Non-pigmented ciliary epithelial cell (primary cell): Measurements from ENCODE around the gene TCP10L.
"Not testable (repeated sequence)": the region's sequence is repeated elsewhere in the genome, so short reads cannot be mapped to it uniquely, and the experiment has no call there.

Experiments used
- DNase-seq: peaks from one replicate; pipeline ENCODE4 v3.0.0-alpha.2; 2010; ENCODE audit warnings: low read depth

TCP10L gene, protein sequence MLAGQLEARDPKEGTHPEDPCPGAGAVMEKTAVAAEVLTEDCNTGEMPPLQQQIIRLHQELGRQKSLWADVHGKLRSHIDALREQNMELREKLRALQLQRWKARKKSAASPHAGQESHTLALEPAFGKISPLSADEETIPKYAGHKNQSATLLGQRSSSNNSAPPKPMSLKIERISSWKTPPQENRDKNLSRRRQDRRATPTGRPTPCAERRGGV

DNA sequence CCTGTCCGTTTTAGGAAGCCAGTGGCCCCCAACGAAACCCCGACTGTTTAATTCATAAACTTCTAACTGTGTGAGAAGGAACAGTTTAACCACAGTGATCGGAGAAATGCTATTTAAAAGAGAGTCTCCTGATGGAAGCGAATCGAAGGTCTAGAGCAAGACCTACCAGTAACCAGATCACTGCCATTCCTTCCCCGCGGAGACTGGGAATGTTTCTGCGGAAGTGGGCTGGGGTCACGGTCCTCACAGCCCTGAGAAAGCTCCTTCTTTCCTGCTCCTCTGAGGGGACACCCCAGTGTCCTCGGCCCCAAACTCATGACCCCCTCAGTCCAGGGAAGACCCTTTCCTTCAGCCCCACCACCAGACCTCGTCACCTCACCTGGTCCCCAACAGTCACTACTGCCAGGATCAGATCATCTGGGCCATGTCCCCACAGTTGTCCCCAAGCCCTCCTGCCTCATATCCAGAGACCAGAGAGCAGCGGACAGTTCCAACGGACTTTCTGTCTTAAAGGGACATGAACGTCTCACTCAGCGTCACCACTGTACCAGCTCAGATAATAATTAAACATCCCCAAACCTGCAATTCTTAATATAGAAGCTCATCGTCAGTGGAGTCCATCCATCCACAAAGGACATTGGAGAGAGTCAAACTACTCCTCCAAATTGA is at the start of gene TCP10L:
TSS of gene TCP10L (minus strand) at position 482 of the 669 bp plus-strand sequence. CDS start 1,219 bp downstream, outside the sequence.
- DNase-seq: no peak

DNA sequence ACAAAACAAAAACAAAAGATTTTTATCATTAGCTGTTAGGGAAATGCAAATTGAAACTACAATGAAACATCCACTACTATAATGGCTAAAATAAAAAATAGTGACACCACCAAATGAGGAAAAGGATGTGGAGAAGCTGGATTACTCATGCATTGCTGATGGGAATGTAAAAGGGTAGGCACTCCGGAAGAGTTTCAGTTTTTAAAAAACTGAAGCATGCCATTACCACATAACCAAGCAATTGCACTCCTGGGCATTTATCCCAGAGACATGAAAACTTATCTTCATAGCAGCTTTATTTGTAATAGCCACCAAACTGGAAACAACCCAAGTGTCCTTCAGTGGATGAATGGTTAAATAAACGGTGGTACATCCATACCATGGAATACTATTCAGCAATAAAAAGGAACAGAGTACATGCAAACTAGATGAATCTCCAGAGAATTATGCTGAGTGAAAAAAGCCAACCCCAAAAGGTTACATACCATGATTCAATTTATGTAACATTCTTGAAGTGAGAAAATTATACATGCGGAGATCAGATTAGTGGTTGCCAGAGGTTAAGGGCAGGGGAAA is 41.4 kb upstream of the TCP10L start:
- DNase-seq: peak; percentile 17

DNA sequence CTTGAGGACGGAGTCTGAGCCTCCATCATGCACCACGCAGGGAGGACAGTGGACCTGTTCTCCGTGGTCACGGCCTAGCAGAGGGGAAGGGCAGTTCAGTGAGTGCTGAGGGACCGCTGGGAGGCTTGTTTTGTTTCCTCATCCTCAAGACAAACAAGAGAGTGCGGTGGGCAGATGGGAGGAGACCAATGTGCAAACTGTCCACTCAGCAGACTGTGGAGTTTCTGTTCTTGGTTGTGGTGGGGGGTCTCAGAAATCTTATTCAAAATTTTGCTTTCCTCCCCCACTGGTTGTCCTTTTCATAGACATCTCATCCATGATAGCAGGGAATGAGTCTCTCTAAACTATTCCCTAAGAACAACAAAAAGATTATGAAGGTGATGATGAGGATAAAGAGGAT is 32.9 kb upstream of the TCP10L start:
- DNase-seq: not testable (repeated sequence)

DNA sequence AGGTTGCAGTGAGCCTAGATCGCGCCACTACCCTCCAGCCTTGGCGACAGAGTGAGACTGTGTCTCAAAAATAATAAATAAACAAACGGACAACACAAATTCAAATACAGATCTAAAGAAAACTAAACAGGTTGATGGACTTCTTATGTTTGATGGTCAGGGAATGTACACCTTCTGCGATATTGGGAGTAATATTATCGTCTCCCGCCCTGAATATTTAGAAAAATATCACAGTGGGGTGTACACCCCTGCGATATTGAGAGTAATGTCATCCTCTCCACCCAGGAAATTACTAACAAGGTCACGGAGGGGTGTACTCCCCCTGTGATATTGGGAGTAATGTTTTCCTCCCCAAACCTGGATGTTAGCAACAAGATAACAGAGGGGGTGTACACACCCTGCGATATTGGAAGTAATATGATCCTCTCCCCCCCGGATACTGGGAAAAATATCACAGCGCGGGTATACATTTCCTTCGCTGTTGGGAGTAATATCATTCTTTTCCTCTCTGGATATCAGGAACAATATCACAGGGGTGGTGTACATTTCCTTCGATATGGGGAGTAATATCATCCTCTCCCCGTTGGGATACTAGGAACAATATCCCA is 28.2 kb upstream of the TCP10L start:
- DNase-seq: no peak

DNA sequence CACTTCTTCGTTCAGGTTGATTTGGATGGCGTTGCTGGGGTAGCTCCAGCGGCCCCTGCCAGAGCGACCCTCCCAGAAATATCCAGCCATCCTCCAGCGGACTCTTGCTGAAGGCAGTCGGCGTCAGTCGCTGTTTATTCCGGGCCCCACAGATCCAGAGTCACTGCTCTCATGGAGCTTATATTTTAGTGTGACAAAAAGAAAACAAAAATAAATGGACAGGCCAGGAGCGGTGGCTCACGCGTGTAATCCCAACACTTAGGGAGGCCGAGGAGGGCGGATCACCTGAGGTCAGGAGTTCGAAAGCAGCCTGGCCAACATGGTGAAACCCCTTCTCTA is 27.6 kb upstream of the TCP10L start:
- DNase-seq: no peak

DNA sequence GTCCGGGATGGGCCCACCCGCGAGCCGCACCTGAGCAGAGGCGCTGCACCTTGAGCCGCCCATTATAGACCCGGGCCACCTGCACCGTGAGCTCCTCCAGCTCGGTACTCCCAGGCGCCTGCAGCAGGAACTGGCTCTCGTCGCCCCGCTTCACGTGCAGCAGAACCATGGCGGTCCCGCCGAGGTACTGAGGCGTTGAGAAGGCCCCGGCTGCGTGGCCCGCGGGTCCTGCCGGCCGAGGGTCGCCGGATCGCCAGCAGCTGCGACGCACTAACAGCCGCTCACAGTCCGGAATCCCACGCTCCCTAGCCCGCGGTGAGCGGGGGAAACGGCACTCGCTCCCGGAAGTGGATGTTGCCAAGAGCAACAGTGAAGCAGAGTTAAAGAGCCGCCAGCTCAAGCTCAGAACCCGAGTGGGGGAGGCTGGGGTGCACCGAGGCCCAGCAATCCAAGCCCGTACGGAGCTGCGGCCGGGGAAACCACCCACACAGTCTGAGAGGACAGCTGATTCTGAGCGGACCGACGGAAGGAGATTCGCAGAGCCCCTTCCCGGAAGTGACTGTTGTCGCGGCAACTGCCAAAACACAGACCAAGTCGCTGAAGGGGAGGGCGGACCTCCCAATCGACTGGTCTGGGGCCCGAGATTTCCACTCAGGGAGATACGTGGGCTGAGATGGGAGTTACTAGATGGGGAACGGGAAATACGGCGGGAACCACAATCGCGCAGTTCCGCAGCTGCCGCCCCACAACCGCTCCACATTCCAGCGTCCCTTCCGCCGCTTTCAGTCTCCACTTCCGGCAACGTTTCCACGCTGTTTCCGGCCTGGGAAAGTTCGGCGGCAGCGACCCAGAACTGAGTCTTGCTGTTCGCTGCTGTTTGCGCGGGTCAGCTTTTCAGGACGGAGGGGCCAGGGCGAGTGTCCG is 27.0 kb upstream of the TCP10L start, which contains the start of gene CFAP298:
TSS of gene CFAP298 (minus strand) at position 303 of the 924 bp plus-strand sequence. CDS start at position 169, 134 bp downstream.
- peak; percentile 73 for DNase-seq

DNA sequence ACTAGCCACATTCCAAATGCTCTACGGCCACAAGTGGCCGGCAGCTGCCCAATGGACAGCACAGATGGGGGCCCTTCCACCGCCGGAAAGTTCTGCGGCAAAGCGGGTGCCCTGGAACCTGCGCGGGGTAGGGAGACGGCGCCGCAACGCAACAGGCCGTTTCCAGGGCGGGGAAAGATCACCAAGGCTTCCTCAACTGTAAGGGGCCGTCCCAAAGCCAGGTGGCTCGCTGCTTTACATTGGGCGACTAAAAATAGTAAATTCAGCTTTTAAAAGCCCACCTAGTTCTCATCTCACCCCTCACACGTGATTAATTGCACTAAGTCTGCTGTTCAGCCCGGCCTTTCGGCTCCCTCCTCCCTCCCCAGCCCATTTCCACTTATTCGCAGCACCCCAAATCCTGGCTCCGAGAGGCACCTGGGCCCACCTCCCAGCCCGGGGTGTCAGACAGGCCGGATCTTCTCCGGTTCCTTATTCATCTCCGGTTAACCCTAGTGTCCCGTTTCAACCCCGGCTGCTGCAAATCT is 26.2 kb upstream of the TCP10L start:
- DNase-seq: no peak

DNA sequence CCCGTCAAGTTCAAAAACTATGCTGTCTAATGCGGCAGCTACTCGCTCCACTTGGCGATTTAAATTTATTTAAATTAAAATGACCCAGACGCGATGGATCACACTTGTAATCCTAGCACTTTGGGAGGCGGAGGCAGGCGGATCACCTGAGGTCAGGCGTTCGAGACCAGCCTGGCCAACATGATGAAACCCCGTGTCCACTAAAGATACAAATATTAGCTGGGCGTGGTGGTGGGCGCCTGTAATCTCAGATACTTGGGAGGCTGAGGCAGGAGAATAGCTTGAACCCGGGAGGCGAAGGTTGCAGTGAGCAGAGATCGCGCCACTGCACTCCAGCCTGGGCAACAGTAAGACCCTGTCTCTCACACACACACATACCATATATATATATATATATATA is 25.6 kb upstream of the TCP10L start:
- DNase-seq: not testable (repeated sequence)

DNA sequence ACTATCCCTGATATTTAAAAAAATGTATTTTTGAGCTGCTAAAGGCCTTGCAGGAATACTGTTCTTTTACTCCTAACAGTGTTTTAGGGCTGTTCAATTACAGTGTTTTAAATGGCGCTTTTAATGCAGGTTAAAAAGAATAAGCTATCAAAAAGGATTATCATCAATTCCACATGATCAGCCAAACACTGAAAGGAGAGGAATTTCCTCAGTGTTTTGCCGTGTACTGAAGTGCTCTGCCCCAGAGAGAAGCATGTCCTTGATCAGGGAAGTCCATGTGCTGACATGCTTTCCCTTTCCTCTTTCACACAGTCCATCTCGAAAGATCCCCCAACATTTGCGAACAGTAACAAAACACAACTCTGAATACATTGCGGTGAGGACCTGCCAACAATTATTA is 23.5 kb upstream of the TCP10L start:
- no peak for DNase-seq

DNA sequence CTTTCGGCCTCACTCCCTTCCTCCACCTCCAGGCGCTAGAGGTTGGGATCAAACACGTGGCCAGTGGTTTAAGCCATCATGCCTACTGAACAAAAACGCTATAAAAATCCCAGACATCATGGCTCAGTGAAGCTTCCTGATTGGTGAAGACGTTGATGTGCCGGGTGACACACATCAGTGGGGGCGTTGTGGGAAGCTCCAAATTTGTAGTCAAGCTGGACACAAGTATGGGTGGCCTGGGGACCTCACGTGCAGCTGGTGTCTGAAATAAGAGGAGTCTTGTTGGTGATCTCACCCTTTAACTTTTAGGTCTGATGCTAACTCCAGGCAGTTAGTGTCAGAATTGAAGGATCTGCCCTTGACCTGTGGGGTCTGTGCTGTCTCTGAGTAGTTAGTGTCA is 20.1 kb upstream of the TCP10L start:
- no peak for DNase-seq

DNA sequence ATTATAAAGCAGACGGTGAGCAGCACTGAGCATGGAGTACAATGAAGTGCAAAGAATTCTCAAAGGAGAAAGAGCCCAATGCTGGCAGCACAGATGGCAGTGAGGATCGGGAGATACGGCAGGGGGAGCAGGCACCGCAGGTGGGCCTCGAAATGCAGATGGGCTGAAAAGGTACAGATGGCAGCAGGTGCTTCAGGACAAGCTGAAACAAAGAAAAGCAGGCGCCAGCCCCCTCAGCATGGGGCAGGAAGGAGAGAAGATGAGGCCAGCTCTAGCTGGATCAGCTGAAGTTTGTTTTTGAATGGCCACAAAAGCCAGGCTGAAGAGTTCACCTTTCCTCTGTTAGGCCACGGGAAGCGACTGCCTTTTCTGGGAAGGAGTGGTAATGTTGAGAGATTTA is 19.1 kb upstream of the TCP10L start:
- no peak for DNase-seq

DNA sequence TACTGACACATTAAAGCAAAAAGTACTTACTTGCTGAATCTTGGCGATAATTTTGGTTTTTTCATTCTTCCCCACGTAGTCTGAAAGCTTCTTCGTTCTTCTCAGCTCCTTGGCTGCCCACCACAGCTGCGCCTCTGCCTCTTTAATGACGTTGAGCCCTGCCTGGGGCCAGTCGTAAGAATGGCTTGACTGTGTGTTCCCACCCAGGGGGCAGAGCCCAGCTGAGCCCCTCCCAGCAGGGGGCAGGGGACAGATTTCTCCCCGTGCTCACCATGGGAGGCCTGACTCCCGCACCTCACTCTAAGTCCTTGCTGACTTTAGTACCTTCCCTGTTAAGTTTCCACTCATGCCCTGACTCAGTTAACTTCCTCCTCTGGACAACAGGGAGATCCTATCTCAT is 17.8 kb upstream of the TCP10L start:
- DNase-seq: no peak

DNA sequence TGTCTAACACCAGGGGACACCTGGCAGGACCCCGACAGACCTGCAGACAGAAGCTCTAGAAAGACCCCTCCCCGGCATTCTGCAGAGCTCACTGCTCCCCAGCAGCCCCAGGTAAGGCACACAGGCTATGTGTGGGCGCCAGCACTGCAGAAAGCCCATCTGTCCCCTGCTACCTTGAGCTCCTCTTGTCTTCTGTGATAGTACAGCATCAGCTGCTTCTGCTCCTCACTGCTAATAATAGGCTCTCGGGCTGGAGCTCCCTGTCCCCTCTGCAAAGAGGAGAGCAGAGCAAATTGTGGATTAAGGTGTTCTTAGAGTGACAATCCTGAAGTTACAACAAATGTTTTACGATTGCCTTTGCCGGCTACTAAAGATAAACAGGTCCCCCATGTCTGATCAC is 16.8 kb upstream of the TCP10L start:
- DNase-seq: no peak

DNA sequence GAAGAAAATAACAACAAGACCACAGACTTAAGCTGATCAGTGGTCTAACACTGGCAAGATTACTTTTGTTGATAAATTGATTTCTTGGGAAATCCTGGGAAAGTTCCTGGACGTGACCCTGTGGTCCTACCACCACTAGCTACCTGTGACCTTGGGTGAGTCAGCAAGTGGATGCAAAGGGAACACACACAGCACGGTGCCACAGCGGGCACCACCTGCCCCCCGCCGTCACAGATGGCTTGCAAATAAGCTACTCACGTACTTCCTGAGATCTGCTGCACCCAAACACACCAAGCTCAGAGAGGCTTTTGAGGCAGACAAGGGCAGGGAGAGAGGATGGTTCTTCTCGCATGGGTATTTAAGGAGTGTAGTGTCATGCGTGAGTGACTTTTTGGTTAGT is 14.2 kb upstream of the TCP10L start:
- no peak for DNase-seq

DNA sequence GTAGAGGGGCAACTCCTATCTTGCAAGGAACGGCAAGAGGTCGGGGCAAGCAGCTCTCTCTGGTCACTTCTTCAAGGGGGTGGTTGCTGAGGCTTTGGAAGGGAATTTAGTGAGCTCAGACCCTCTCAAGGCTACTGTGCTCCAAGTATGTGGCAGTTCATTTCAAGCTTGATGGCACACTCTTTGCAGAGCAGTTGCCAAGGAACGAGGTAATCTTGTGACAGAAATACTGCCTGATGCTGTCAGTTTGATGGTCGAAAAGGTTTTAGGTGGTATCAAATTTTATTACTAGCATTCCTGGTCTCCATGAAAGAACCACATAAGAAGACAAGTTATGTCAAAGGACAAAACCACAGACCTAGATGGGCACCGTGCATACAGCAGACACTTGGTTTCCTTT is 13.8 kb upstream of the TCP10L start:
- no peak for DNase-seq

DNA sequence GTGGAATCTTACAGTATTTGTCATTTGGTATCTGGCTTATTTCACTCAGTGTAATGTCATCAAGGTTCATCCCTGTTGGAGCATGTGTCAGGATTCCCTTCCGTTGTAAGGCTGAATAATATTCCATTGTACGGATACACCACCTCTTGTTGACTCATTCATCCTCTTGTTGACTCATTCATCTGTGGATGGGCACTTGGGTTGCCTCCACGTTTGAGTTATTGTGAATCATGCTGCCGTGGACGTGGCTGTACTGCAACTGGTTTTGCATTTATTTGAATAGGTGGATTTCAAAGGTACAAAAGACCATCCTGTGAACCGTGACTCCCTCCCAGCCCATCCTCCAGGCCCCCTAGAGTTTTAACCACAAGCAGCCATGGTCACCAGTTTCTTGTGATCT is 11.9 kb upstream of the TCP10L start:
- peak; percentile 83 for DNase-seq

DNA sequence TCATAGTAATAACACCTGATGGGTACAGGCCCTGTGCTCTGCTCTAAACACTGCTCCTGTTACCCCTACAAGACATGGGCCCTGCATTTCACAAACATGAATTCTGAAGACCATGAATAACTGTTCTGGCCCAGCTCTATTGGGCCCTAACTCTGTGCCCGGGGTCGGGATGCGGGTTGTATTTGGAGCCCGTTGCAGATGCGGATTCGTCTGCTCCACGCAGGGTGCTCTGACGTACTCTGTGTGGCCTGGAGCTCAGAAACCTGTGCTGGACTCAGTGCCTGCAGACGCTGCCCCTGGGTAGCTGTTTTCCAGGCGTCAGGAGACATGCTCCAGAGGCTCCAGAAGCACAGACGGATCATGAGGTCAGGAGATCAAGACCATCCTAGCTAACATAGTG is 10.1 kb upstream of the TCP10L start:
- no peak for DNase-seq

DNA sequence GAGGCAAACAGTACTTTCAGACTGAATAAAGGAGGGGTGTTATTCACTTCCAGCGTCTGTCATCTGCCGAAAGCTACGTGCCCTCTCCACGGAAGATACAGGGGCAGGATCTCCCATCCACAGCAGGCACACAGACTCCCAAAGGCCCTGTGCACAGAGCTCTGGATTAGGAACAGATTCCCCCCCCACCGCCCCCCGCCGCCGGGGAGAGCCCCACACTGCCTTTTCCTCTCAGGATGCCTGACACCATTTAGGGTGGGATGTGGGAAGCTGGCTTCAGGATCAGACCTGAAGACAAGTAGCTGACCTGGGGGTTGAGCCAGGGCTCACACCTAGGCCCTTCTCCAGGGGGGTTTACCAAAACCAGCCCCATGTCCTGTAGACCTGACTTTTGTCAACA is 8.4 kb upstream of the TCP10L start:
- no peak for DNase-seq

DNA sequence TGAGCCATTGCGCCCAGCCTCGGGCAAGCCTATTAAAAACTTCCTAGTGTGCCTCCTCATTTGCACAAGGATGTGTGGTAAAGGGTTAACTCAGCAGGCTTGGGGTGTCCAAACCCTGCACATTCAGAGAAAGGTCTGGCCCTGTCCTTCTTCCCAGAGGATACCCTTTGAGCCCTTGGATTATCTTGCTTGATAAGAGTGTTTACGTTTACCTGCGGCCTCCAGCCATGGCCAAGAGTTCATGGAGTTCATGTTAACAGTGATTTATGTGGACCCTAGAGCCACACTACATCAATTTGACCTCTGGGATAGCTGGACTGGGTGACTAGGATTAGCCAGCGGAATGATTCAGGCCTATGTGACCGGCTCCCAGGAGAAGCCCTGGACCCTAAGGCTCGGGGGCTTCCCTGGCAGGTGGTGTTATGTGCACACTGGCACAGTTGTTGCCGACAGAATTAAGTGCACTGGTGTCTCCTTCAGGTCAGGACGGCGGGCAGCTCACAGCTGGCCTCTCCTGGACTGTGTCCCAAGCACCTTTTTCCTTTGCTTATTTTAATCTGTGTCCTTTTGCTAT is 7.7 kb upstream of the TCP10L start:
- DNase-seq: no peak

DNA sequence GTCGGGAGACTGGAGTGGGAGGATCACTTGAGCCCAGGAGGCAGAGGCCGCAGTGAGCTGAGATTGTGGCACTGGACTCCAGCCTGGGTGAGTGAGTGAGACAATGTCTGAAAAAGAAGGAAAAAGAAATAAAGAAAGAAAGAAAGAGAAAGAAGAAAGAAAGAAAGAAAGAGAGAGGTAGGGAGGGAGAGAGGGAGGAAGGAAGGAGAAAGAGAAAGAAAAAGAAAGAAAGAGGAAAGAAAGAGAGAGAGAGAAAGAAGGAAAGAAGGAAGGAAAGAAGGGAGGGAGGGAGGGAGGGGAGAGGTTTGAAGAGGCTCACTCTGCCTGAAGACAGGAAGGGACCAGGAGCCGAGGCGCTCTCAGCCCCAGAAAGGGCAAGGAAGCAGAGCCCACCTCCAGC is 4.8 kb upstream of the TCP10L start:
- DNase-seq: no peak

DNA sequence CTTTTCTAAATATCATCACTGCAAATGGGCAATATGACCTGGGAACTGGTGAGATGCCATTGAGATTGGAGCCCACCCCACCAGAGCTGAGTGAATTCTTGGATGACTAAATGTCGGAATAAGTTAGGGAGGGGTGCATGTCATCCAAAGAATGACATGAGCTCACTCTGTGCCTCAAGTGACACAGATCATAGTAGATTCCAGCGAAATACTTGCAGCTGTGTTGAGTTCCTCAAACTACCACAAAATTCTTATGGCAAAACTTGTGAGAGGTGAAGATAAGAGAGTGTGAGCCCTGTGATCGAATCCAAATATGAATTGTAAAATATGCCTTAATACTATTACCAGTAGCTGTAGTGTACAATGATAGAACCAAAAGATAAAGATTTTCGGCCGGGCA is 2.3 kb upstream of the TCP10L start:
- DNase-seq: no peak

DNA sequence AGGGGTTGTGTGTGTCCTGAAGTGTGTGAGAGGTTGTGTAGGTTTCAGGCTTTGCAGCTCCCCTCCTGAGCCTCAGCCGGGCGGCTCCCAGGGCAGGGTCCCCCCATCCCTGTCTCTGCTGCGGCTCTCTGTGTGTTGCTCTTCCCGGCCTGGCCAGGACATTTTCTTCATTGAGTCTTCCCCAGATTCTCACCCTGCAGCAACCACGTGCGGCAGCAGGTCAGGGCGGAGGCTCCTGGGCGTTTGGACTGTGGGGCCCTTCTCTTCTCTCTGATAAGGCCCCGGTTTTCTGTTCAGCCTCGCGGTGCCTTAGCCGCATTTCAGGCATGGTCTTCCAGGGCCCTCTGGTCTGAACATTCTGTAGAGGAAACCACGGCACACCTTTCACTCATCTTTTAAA is 1.8 kb upstream of the TCP10L start:
- no peak for DNase-seq
